A549 (cell line): ENCODE data around the gene FSTL5. TPM values are rescaled to one million over a fixed set of nuclear protein-coding genes. Genes with fewer than 3 reads are reported as not detected.

Source experiments
- ATAC-seq, 2 experiments: fragments of 200-7000 bp in 1 of 2; fragments of >200 bp in 1 of 2; cut with Nextera tagmentation in 1 of 2; cut with Tn5 transposase in 1 of 2; 3 replicates each; pipeline versions ENCODE4 v1.8.0 to v1.9.1; 2018 to 2020; ENCODE audit warnings: mild to moderate bottlenecking in 1 of 2, moderate library complexity in 1 of 2
- CTCF ChIA-PET: fragments of 300-600 bp; sonication (Branson Sonifier 250); formaldehyde crosslinking; extraction: SDS; loops from one replicate; lab custom pipeline; 2021; ENCODE audit warnings: antibody characterized with exemption, inconsistent platforms; lab: Yijun Ruan, JAX
- POLR2A ChIA-PET: fragments of 350-600 bp; formaldehyde crosslinking; extraction: SDS; loops from one replicate; lab custom pipeline; 2021; ENCODE audit warnings: antibody characterized with exemption, inconsistent platforms; lab: Yijun Ruan, JAX
- DNase-seq, 2 experiments: peaks; one replicate each; pipeline versions ENCODE4 v3.0.0 to v3.0.0-alpha.2; 2011 to 2016; ENCODE audit warnings: low read depth in 1 of 2, low spot score in 1 of 2
- FAIRE-seq: peaks from 2 replicates; lab custom pipeline; 2011; peaks lifted over from hg19 to GRCh38; lab: Jason Lieb, UNC
- H3K27ac ChIP-seq, 2 experiments: fragments of >200 bp; sonication (Bioruptor Twin); formaldehyde crosslinking; 3 replicates each; pipeline ENCODE4 v1.5.1; 2016 to 2017
- H3K4me1 ChIP-seq: fragments of >200 bp; sonication (Bioruptor Twin); formaldehyde crosslinking; 3 replicates; pipeline ENCODE4 v1.6.1; 2016
- H3K4me2 ChIP-seq: fragments of >200 bp; sonication (Bioruptor Twin); formaldehyde crosslinking; 3 replicates; pipeline ENCODE4 v1.6.1; 2016
- H3K4me3 ChIP-seq: fragments of >200 bp; sonication (Bioruptor Twin); formaldehyde crosslinking; 3 replicates; pipeline ENCODE4 v1.5.1; 2016
- H3K9me3 ChIP-seq: fragments of >200 bp; sonication (Bioruptor Twin); formaldehyde crosslinking; 3 replicates; pipeline ENCODE4 v1.6.1; 2016
- CEBPB ChIP-seq, 2 experiments: fragments of >200 bp in 1 of 2; sonication (Bioruptor Twin) in 1 of 2; formaldehyde crosslinking in 1 of 2; IDR thresholded peaks; 2 replicates each; pipeline ENCODE4 v1.6.1; 2012 to 2016
- EHF ChIP-seq: fragments of 250-450 bp; sonication (Bioruptor Pico); IDR thresholded peaks from 2 replicates; pipeline ENCODE4 v1.5.0; 2020; ENCODE audit warnings: mild to moderate bottlenecking
- EP300 ChIP-seq, 2 experiments: fragments of >200 bp; sonication (Bioruptor Twin); formaldehyde crosslinking; IDR thresholded peaks; 2 replicates in 1 of 2; 3 replicates in 1 of 2; pipeline ENCODE4 v1.6.1; 2016 to 2017
- FOSL2 ChIP-seq, 2 experiments: fragments of 450-650 bp in 1 of 2; fragments of >200 bp in 1 of 2; sonication (Bioruptor Twin) in 1 of 2; formaldehyde crosslinking; IDR thresholded peaks; 2 replicates each; pipeline versions ENCODE4 v1.5.0 to v1.6.1; 2016 to 2020; ENCODE audit warnings: mild to moderate bottlenecking in 1 of 2, moderate library complexity in 1 of 2
- FOXS1 ChIP-seq: fragments of 250-450 bp; sonication (Bioruptor Pico); IDR thresholded peaks from 2 replicates; pipeline ENCODE4 v1.5.0; 2020; ENCODE audit warnings: mild to moderate bottlenecking, moderate library complexity
- GATA3 ChIP-seq: IDR thresholded peaks from 2 replicates; pipeline ENCODE4 v1.6.1; 2012; ENCODE audit warnings: borderline replicate concordance
- HDAC2 ChIP-seq: fragments of 200-600 bp; sonication (generic); IDR thresholded peaks from 2 replicates; pipeline ENCODE4 v1.6.1; 2016
- JUN ChIP-seq, 2 experiments: fragments of >200 bp; sonication (Bioruptor Twin); formaldehyde crosslinking; IDR thresholded peaks; 2 replicates in 1 of 2; 3 replicates in 1 of 2; pipeline ENCODE4 v1.6.1; 2016 to 2017
- JUNB ChIP-seq: fragments of >200 bp; sonication (Bioruptor Twin); formaldehyde crosslinking; IDR thresholded peaks from 2 replicates; pipeline ENCODE4 v1.6.1; 2016
- MAFK ChIP-seq: fragments of 450-650 bp; IDR thresholded peaks from 2 replicates; pipeline ENCODE4 v1.6.1; 2014; ENCODE audit not compliant: partially characterized antibody
- MAX ChIP-seq: IDR thresholded peaks from 2 replicates; pipeline ENCODE4 v1.6.1; 2012
- POLR2A ChIP-seq: IDR thresholded peaks from 2 replicates; pipeline ENCODE4 v1.6.1; 2012; ENCODE audit warnings: mild to moderate bottlenecking, low read length
- POLR2AphosphoS2 ChIP-seq: conservative IDR thresholded peaks from 2 replicates; pipeline ENCODE4 v1.6.1; 2012; ENCODE audit warnings: low read length, improper control_type of control experiment, inconsistent platforms
- RARB ChIP-seq: fragments of 250-450 bp; sonication (Bioruptor Pico); IDR thresholded peaks from 2 replicates; pipeline ENCODE4 v1.8.0; 2021; ENCODE audit warnings: mild to moderate bottlenecking, moderate library complexity
- RCOR1 ChIP-seq: fragments of 150-350 bp; IDR thresholded peaks from 2 replicates; pipeline ENCODE4 v1.6.1; 2014; ENCODE audit warnings: antibody characterized with exemption, low read length, low read depth
- RFX5 ChIP-seq: fragments of 450-650 bp; IDR thresholded peaks from 2 replicates; pipeline ENCODE4 v1.7.1; 2014; ENCODE audit warnings: antibody characterized with exemption, mild to moderate bottlenecking, moderate library complexity
- SMC3 ChIP-seq: fragments of >200 bp; sonication (Bioruptor Twin); formaldehyde crosslinking; IDR thresholded peaks from 3 replicates; pipeline ENCODE4 v1.6.1; 2018; ENCODE audit warnings: inconsistent platforms
- ZC3H11A ChIP-seq: fragments of 450-650 bp; IDR thresholded peaks from 2 replicates; pipeline ENCODE4 v1.6.1; 2014; ENCODE audit warnings: antibody characterized with exemption, mild to moderate bottlenecking
- ZFP36 ChIP-seq: fragments of 450-650 bp; IDR thresholded peaks from 2 replicates; pipeline ENCODE4 v1.6.1; 2014; ENCODE audit warnings: borderline replicate concordance; ENCODE audit not compliant: partially characterized antibody
- WGBS: methylation state at CpG from one replicate; pipeline ENCODE4 v1.1.6; 2017; ENCODE audit errors: missing lambda C conversion rate; 5-methylcytosine and 5-hydroxymethylcytosine counted together
- polyA plus RNA-seq, 4 experiments: library from polyadenylated mRNA; depleted of rRNA in 3 of 4; stranded (reverse); fragments of >200 nt; fragmentation: RNase III in 1 of 4; extraction: RNeasy Plus Mini Kit Qiagen cat#74134 plus additional on column Dnase treatment in 1 of 4; gene quantifications; 2 replicates in 3 of 4; 3 replicates in 1 of 4; pipeline ENCODE4 v1.2.3, GENCODE V29; 2011 to 2017
- TF ChIP-seq, protein P1 (sequence below): fragments of >200 bp; sonication (Bioruptor Twin); formaldehyde crosslinking; IDR thresholded peaks from 3 replicates; pipeline ENCODE4 v1.6.1; 2016
- TF ChIP-seq, protein P2 (sequence below): fragments of 150-350 bp; IDR thresholded peaks from 2 replicates; pipeline ENCODE4 v1.6.1; 2014; ENCODE audit warnings: low read depth, mild to moderate bottlenecking, low read length
- TF ChIP-seq, protein P3 (sequence below): fragments of >200 bp; sonication (Bioruptor Twin); formaldehyde crosslinking; IDR thresholded peaks from 2 replicates; pipeline ENCODE4 v1.6.1; 2016

The FSTL5 gene
- polyA plus RNA-seq, 2 of the 4 experiments (the other 2 are of a cell fraction), result 0.06 to 0.10 TPM

- Histone ChIP-seq H3K4me3 (no peak overlapping the region), H3K4me1 (peaks cover 6% of the 10 kb centered on the region; the same call in 1 of the 3 replicates), H3K27ac (no peak overlapping the region), H3K9me3 (no peaks in the 10 kb centered on the region), H3K4me2 (no peak overlapping the region)
- peak; percentile 31 for TF ChIP-seq MAFK
- no peak for TF ChIP-seq POLR2AphosphoS2
- TF ChIP-seq EP300 (IDR thresholded peaks at IDR 0.05), result no peak
- TF ChIP-seq FOXS1, result no peak
- TF ChIP-seq HDAC2, result no peak
- DNase-seq (no peak), FAIRE-seq (no peak), ATAC-seq (no peak)
- 74% methylated on average over 5 of the region's 5 CpGs for WGBS
- ChIA-PET POLR2A (no interaction called here), CTCF (no interaction called here)
Observed at GRCh38 chr4:161813389-161813788, 350.4 kb downstream of the FSTL5 start.

DNA sequence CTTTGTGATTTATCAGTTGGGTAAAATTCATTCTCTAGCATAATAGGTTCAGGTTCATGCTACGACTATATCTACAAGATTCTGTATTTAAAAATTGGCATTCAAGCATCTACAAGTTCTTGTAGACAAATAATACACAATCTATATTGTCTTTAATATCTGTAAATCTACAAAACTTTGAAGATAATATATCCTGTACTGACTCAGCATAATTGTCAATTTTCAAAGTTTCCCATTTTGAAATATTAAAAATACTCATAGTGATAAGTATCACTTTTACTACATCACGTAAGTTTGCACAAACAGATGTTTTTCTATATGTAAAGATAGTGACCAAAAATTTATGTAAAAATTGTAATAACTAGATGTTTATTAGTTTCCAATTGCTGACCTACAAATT is 360.6 kb downstream of the FSTL5 start:
- FAIRE-seq, result no peak
- DNase-seq, result no peak
- no peak overlapping the region for H3K4me3 ChIP-seq
- no peak for ATAC-seq
- H3K27ac ChIP-seq, result no peak overlapping the region
- CTCF ChIA-PET, result no interaction called here
- POLR2A ChIA-PET, result no interaction called here
- TF ChIP-seq HDAC2, result no peak
- TF ChIP-seq MAFK, result peak; percentile 55
- H3K4me1 ChIP-seq, result peaks cover 8% of the 10 kb centered on the region; the same call in 2 of the 3 replicates
- no peaks in the 10 kb centered on the region for H3K9me3 ChIP-seq
- WGBS, result 26% methylated on average over 2 of the region's 2 CpGs
- no peak overlapping the region for H3K4me2 ChIP-seq

DNA sequence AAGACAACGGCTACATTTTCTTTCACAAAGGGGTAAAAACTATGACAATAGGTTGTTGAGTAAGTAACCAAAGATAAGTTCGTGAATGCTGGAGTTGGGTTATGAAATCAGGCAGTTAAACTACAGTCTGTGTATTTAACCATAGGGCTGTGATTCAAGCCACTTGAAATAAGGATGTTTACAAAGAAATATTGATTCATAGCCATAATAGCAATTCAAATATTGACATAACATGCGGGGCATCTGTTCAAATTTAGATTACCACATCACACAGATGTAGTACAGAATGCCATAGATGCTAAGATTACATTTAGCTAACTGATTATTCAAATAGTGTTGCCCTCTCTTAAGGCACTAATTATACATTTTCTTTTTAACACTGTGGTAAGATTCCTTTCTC is 364.1 kb downstream of the FSTL5 start:
- POLR2A ChIA-PET, result no interaction called here
- Histone ChIP-seq H3K4me3 (no peak overlapping the region), H3K9me3 (peaks cover 3% of the 10 kb centered on the region; the same call in 1 of the 3 replicates), H3K4me1 (peaks cover 8% of the 10 kb centered on the region; the same call in 2 of the 3 replicates), H3K4me2 (0 out of 3 replicates have a peak overlapping the region, but pooled peaks have one; percentile 35)
- under 1% methylated on average over 3 of the region's 3 CpGs for WGBS
- CTCF ChIA-PET, result interaction anchor here (1.0 kb wide), 1 partner anchor 543 kb away, joined by 3 read pairs; no protein-coding TSS in a partner anchor
- DNase-seq (peak; percentile 1 to 56), FAIRE-seq (no peak)
- no peak for TF ChIP-seq RCOR1
- TF ChIP-seq JUNB, result peak; percentile 82
- peak; percentile 68 for TF ChIP-seq FOSL2 (IDR thresholded peaks at IDR 0.05)
- TF ChIP-seq FOSL2 (CRISPR knock-in tag; IDR thresholded peaks at IDR 0.05), result peak; percentile 84
- TF ChIP-seq CEBPB (IDR thresholded peaks at IDR 0.05), result peak; percentile 84 to 87
- peak; percentile 86 for TF ChIP-seq ZFP36
- TF ChIP-seq GATA3, result peak; percentile 95
- TF ChIP-seq EHF (CRISPR knock-in tag), result no peak
- TF ChIP-seq SMC3, result 0 out of 3 replicates have a peak, but pooled peaks have one; percentile 9
- no peak for TF ChIP-seq POLR2A
- TF ChIP-seq, protein P1, sequence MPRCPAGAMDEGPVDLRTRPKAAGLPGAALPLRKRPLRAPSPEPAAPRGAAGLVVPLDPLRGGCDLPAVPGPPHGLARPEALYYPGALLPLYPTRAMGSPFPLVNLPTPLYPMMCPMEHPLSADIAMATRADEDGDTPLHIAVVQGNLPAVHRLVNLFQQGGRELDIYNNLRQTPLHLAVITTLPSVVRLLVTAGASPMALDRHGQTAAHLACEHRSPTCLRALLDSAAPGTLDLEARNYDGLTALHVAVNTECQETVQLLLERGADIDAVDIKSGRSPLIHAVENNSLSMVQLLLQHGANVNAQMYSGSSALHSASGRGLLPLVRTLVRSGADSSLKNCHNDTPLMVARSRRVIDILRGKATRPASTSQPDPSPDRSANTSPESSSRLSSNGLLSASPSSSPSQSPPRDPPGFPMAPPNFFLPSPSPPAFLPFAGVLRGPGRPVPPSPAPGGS, result peak; percentile 79; the same call in 1 of the 3 replicates
- TF ChIP-seq, protein P2, sequence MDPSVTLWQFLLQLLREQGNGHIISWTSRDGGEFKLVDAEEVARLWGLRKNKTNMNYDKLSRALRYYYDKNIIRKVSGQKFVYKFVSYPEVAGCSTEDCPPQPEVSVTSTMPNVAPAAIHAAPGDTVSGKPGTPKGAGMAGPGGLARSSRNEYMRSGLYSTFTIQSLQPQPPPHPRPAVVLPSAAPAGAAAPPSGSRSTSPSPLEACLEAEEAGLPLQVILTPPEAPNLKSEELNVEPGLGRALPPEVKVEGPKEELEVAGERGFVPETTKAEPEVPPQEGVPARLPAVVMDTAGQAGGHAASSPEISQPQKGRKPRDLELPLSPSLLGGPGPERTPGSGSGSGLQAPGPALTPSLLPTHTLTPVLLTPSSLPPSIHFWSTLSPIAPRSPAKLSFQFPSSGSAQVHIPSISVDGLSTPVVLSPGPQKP, result no peak
- TF ChIP-seq, protein P3, sequence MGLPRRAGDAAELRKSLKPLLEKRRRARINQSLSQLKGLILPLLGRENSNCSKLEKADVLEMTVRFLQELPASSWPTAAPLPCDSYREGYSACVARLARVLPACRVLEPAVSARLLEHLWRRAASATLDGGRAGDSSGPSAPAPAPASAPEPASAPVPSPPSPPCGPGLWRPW, result peak; percentile 69
- TF ChIP-seq MAX, result 0 out of 2 replicates have a peak, but pooled peaks have one; percentile 21
- no peak for TF ChIP-seq RFX5
- TF ChIP-seq RARB (CRISPR knock-in tag), result no peak
- TF ChIP-seq JUN (IDR thresholded peaks at IDR 0.05), result peak; percentile 53 to 55; a peak in 3 of 5 replicates
- no peak for TF ChIP-seq ZC3H11A
- TF ChIP-seq, all 56 proteins: peak for 10
- H3K27ac ChIP-seq, result no peak overlapping the region
- peak; percentile 34 to 62; a peak in 4 of 6 replicates for ATAC-seq
